Measurements from ENCODE around the gene ARF3. TPM values are rescaled to one million over a fixed set of nuclear protein-coding genes. Genes with fewer than 3 reads are reported as not detected.

Gene ARF3
- total and polyA plus RNA-seq, 2 of the 13 experiments (the other 11 are each of a cell fraction or from before 2014, with no cell fraction given) = 53.8 to 57.9 TPM

GRCh38 chr12:48998497-48999353 lies 41.4 kb upstream of the ARF3 start (continued):
- TF ChIP-seq FUBP1 (CRISPR knock-in tag; IDR thresholded peaks at IDR 0.05; ENCODE audit: borderline replicate concordance) = no peak
- peak; percentile 66; the same call in 1 of the 2 replicates for TF ChIP-seq DMAP1 (CRISPR knock-in tag; IDR thresholded peaks at IDR 0.05)
- TF ChIP-seq JUN (CRISPR knock-in tag; IDR thresholded peaks at IDR 0.05) = 0 out of 2 replicates have a peak, but pooled peaks have one; percentile 47
- no peak for TF ChIP-seq SMARCE1 (IDR thresholded peaks at IDR 0.05; ENCODE audit: borderline replicate concordance)
- peak; percentile 90; the same call in 1 of the 2 replicates for TF ChIP-seq ZNF776 (CRISPR knock-in tag; IDR thresholded peaks at IDR 0.05)
- TF ChIP-seq SALL1 (CRISPR knock-in tag; IDR thresholded peaks at IDR 0.05) = peak; percentile 51
- TF ChIP-seq ZNF280D (CRISPR knock-in tag; IDR thresholded peaks at IDR 0.05) = 0 out of 2 replicates have a peak, but pooled peaks have one; percentile 30
- TF ChIP-seq FOXC1 (CRISPR knock-in tag; IDR thresholded peaks at IDR 0.05; ENCODE audit: borderline replicate concordance) = peak; percentile 84; the same call in 1 of the 2 replicates
- TF ChIP-seq SOX13 (IDR thresholded peaks at IDR 0.05) = no peak
- 0 out of 4 replicates have a peak, but pooled peaks of 1 of the 2 experiments have one; percentile 12 for TF ChIP-seq SOX13 (CRISPR knock-in tag; conservative IDR thresholded peaks at IDR 0.05 in 1 of 2, IDR thresholded peaks at IDR 0.05 in 1 of 2)
- TF ChIP-seq PHB2 (IDR thresholded peaks at IDR 0.05; ENCODE audit: partially characterized antibody) = no peak
- no peak for TF ChIP-seq NFRKB (IDR thresholded peaks at IDR 0.05)
- peak; percentile 51; the same call in 1 of the 2 replicates for TF ChIP-seq IRF9 (CRISPR knock-in tag; IDR thresholded peaks at IDR 0.05; ENCODE audit: borderline replicate concordance)
- no peak for TF ChIP-seq NR2F6 (IDR thresholded peaks at IDR 0.05)
- no peak for TF ChIP-seq NR2F6 (CRISPR knock-in tag; IDR thresholded peaks at IDR 0.05)
- TF ChIP-seq ZBTB8A (CRISPR knock-in tag; IDR thresholded peaks at IDR 0.05; ENCODE audit: borderline replicate concordance, low read depth) = peak; percentile 83; the same call in 1 of the 2 replicates
- no peak for TF ChIP-seq CENPX (CRISPR knock-in tag; IDR thresholded peaks at IDR 0.05)
- TF ChIP-seq YY1 (IDR thresholded peaks at IDR 0.05; ENCODE audit: insufficient read depth, insufficient replicate concordance, low read depth, low read length) = no peak
- no peak for TF ChIP-seq EEA1 (CRISPR knock-in tag; IDR thresholded peaks at IDR 0.05; ENCODE audit: borderline replicate concordance)
- TF ChIP-seq RBAK (CRISPR knock-in tag; IDR thresholded peaks at IDR 0.05) = no peak
- no peak for TF ChIP-seq HNRNPL (IDR thresholded peaks at IDR 0.05; ENCODE audit: low read depth, low read length)
- TF ChIP-seq RFXANK (CRISPR knock-in tag; IDR thresholded peaks at IDR 0.05) = no peak
- TF ChIP-seq ZIK1 (CRISPR knock-in tag; IDR thresholded peaks at IDR 0.05; ENCODE audit: borderline replicate concordance, low read depth) = peak; percentile 91; the same call in 1 of the 2 replicates
- TF ChIP-seq ZNF33A (CRISPR knock-in tag; IDR thresholded peaks at IDR 0.05; ENCODE audit: borderline replicate concordance) = no peak

All from HepG2 (cell line).